Measurements from ENCODE around the gene RECK.

- no peak for TF ChIP-seq CTCF (IDR thresholded peaks at IDR 0.05; ENCODE audit: low read depth, low read length, poor library complexity, severe bottlenecking)
- no peak for TF ChIP-seq EZH2phosphoT487 (IDR thresholded peaks at IDR 0.05; ENCODE audit: borderline replicate concordance, low read length)
These were observed 129.1 kb downstream of the RECK start for GRCh38 chr9:36165826-36166167.

All from DOHH2 (cell line).